GM12872 (cell line): ENCODE measurements around the gene ALK.

Source experiments
- CTCF ChIP-seq: IDR thresholded peaks from 3 replicates; pipeline ENCODE4 v1.5.1; 2011; ENCODE audit warnings: low read depth, mild to moderate bottlenecking, low read length, moderate library complexity; ENCODE audit not compliant: insufficient read depth

ALK gene

GRCh38 chr2:29558097-29558496 lies 363.3 kb downstream of the ALK start:
- TF ChIP-seq CTCF, result no peak

GRCh38 chr2:29557268-29557667 lies 364.1 kb downstream of the ALK start:
- no peak for TF ChIP-seq CTCF

- no peak for TF ChIP-seq CTCF
Measured at GRCh38 chr2:29549069-29549380, 372.4 kb downstream of the ALK start.

- no peak for TF ChIP-seq CTCF
Measured at GRCh38 chr2:29544917-29545316, 376.5 kb downstream of the ALK start.

- no peak for TF ChIP-seq CTCF
Measured at GRCh38 chr2:29544031-29544430, 377.4 kb downstream of the ALK start.

GRCh38 chr2:29535188-29535587 lies 386.2 kb downstream of the ALK start:
- no peak for TF ChIP-seq CTCF

GRCh38 chr2:29532436-29532835 lies 388.9 kb downstream of the ALK start:
- no peak for TF ChIP-seq CTCF

- no peak for TF ChIP-seq CTCF
Measured at GRCh38 chr2:29531626-29532025, 389.8 kb downstream of the ALK start.
